CD14-positive monocyte (primary cell): ENCODE measurements around the gene ELF5. TPM values are rescaled to one million over a fixed set of nuclear protein-coding genes. Genes with fewer than 3 reads are reported as not detected.

Source experiments
- DNase-seq, 3 donors: peaks; one replicate each; pipeline ENCODE4 v3.0.0-alpha.2; 2011 to 2022
- H2AFZ ChIP-seq: 2 replicates; pipeline ENCODE4 v1.6.0; 2012; ENCODE audit warnings: mild to moderate bottlenecking, low read depth, low read length, inconsistent platforms; ENCODE audit not compliant: insufficient read depth, poor library complexity, severe bottlenecking
- H3K27ac ChIP-seq, 2 donors: 1 replicate in 1 of 2; 2 replicates in 1 of 2; pipeline ENCODE4 v1.5.1; 2012 to 2013; ENCODE audit warnings: low read length in 2 of 2, control low read depth in 1 of 2, inconsistent platforms in 1 of 2, low read depth in 1 of 2, mild to moderate bottlenecking in 1 of 2
- H3K27me3 ChIP-seq, 2 donors: one replicate each; pipeline versions ENCODE4 v1.6.0 to v1.6.1; 2011 to 2013; ENCODE audit warnings: low read length in 2 of 2; ENCODE audit not compliant: control insufficient read depth in 2 of 2, insufficient read depth in 2 of 2
- H3K36me3 ChIP-seq, 2 donors: replicated peaks in 1 of 2; 1 replicate in 1 of 2; 2 replicates in 1 of 2; pipeline versions ENCODE4 v1.5.1 to v1.6.1; 2012 to 2013; ENCODE audit warnings: low read length in 2 of 2, control low read depth in 1 of 2, inconsistent platforms in 1 of 2, mild to moderate bottlenecking in 1 of 2; ENCODE audit not compliant: insufficient read depth in 2 of 2, control insufficient read depth in 1 of 2
- H3K4me1 ChIP-seq, 2 donors: 1 replicate in 1 of 2; 2 replicates in 1 of 2; pipeline versions ENCODE4 v1.5.1 to v1.6.1; 2012 to 2013; ENCODE audit warnings: low read length in 2 of 2, control low read depth in 1 of 2, inconsistent platforms in 1 of 2, mild to moderate bottlenecking in 1 of 2, moderate library complexity in 1 of 2; ENCODE audit not compliant: insufficient read depth in 2 of 2, control insufficient read depth in 1 of 2
- H3K4me2 ChIP-seq: replicated peaks from 2 replicates; pipeline ENCODE3; 2012; ENCODE audit warnings: low read length, moderate library complexity, mild to moderate bottlenecking; ENCODE audit not compliant: poor library complexity, severe bottlenecking; ENCODE audit errors: extremely low read depth
- H3K4me3 ChIP-seq, 3 experiments: fragments of 200-600 bp in 1 of 3; sonication (generic) in 1 of 3; replicated peaks in 1 of 3; 1 replicate in 2 of 3; 2 replicates in 1 of 3; pipeline ENCODE4 v1.5.1; 2011 to 2013; ENCODE audit warnings: low read length in 3 of 3, mild to moderate bottlenecking in 3 of 3, control low read depth in 2 of 3, low read depth in 2 of 3, inconsistent platforms in 1 of 3, moderate library complexity in 1 of 3
- H3K79me2 ChIP-seq: 2 replicates; pipeline ENCODE4 v1.6.0; 2012; ENCODE audit warnings: mild to moderate bottlenecking, control low read depth, inconsistent platforms, low read length, moderate library complexity; ENCODE audit not compliant: insufficient read depth
- H3K9ac ChIP-seq: 2 replicates; pipeline ENCODE4 v1.6.0; 2017; ENCODE audit warnings: low read length, mild to moderate bottlenecking; ENCODE audit not compliant: insufficient read depth, poor library complexity, severe bottlenecking
- H3K9me3 ChIP-seq, 2 donors: replicated peaks in 1 of 2; 1 replicate in 1 of 2; 2 replicates in 1 of 2; pipeline versions ENCODE4 v1.5.1 to v1.6.1; 2012 to 2013; ENCODE audit warnings: low read length in 2 of 2, control low read depth in 1 of 2; ENCODE audit not compliant: control insufficient read depth in 1 of 2, insufficient read depth in 1 of 2
- H4K20me1 ChIP-seq: 2 replicates; pipeline ENCODE4 v1.6.0; 2012; ENCODE audit warnings: mild to moderate bottlenecking, low read length, control low read depth, moderate library complexity; ENCODE audit not compliant: insufficient read depth
- H3K27ac Mint-ChIP-seq, 7 donors: one replicate each; pipeline ENCODE4 v1.8.0; 2020; ENCODE audit warnings: mild to moderate bottlenecking in 7 of 7, mixed read lengths in 7 of 7, moderate library complexity in 6 of 7, inconsistent platforms in 2 of 7
- H3K27me3 Mint-ChIP-seq, 3 donors: one replicate each; pipeline ENCODE4 v1.8.0; 2021 to 2022; ENCODE audit warnings: low read depth in 3 of 3, mild to moderate bottlenecking in 3 of 3, mixed read lengths in 3 of 3, moderate library complexity in 3 of 3, inconsistent platforms in 1 of 3
- H3K36me3 Mint-ChIP-seq, 2 donors: one replicate each; pipeline ENCODE4 v1.8.0; 2020; ENCODE audit warnings: mixed read lengths in 2 of 2, inconsistent platforms in 1 of 2, mild to moderate bottlenecking in 1 of 2
- H3K4me1 Mint-ChIP-seq: one replicate; pipeline ENCODE4 v1.8.0; 2020; ENCODE audit warnings: mild to moderate bottlenecking, mixed read lengths
- H3K4me3 Mint-ChIP-seq, 2 donors: one replicate each; pipeline ENCODE4 v1.8.0; 2020; ENCODE audit warnings: mild to moderate bottlenecking in 2 of 2, mixed read lengths in 2 of 2, moderate library complexity in 1 of 2
- H3K9me3 Mint-ChIP-seq, 7 donors: one replicate each; pipeline ENCODE4 v1.8.0; 2020 to 2022; ENCODE audit warnings: mixed read lengths in 7 of 7, mild to moderate bottlenecking in 6 of 7, moderate library complexity in 6 of 7, inconsistent platforms in 2 of 7
- WGBS: methylation state at CpG from one replicate; pipeline ENCODE4 v1.1.5; 2013; ENCODE audit warnings: missing lambda C conversion rate; ENCODE audit not compliant: insufficient coverage; 5-methylcytosine and 5-hydroxymethylcytosine counted together
- intact Hi-C, 2 donors: fragments of 100-400 bp; cut with micrococcal nuclease; formaldehyde crosslinking; loops; one replicate each; pipeline versions ENCODE4 v1.15.0 to v1.15.1; 2023
- polyA plus RNA-seq, 3 donors: library from polyadenylated mRNA; depleted of rRNA in 1 of 3; unstranded in 2 of 3; stranded (reverse) in 1 of 3; fragments of 300-500 nt in 2 of 3; fragments of >200 nt in 1 of 3; fragmentation: Illumina TruSeq in 2 of 3; gene quantifications; 1 replicate in 2 of 3; 2 replicates in 1 of 3; pipeline ENCODE4 v1.2.3, GENCODE V29; 2012 to 2021
- TF ChIP-seq, protein P1 (sequence below): fragments of 200-600 bp; IDR thresholded peaks from one replicate; pipeline ENCODE4 v1.8.0; 2022; ENCODE audit warnings: antibody characterized with exemption, mild to moderate bottlenecking

ELF5 gene
- polyA plus RNA-seq, 3 donors = 0.27 TPM; not detected in 2

DNA sequence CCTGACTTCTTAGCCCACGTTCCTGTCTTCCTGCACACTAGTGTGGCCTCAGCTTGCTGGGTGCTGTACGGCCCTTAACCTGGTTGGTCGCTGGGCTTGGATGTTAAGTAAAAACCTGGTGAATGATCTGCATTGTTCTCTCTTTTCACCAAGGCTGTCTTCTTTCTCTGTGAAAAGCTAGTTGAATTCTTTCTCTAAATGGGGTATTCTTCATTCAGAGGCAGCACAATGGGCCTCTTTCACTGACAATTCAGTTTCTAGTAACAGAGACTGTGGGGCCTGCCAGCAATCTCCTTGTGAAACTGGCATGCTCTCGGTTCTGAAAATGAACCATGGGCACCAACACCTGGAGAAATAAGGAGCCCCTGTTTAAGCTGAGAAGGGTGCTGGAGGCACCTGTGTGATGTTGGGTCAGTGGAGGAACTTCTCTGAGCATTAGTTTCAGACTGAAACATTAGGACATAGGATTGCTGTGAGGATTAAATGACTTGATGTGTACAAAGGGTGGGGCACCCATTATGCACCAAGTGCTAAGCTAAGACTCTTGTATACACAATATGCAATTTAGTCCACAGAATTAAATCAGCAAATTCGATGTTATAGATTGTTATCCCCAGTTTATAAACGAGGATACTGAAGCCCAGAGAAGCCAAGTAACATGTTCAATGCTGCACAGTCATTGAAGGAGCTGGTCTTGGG lies 33.1 kb upstream of the ELF5 start:
- H3K9me3 ChIP-seq = no peaks in the 10 kb centered on the region
- H2AFZ ChIP-seq = no peak overlapping the region
- H3K27ac ChIP-seq = no peak overlapping the region
- no peak overlapping the region for H3K4me2 ChIP-seq
- 90% methylated on average over 3 of the region's 6 CpGs for WGBS
- no peak for DNase-seq
- no peaks in the 10 kb centered on the region for H3K36me3 ChIP-seq
- TF ChIP-seq, protein P1, sequence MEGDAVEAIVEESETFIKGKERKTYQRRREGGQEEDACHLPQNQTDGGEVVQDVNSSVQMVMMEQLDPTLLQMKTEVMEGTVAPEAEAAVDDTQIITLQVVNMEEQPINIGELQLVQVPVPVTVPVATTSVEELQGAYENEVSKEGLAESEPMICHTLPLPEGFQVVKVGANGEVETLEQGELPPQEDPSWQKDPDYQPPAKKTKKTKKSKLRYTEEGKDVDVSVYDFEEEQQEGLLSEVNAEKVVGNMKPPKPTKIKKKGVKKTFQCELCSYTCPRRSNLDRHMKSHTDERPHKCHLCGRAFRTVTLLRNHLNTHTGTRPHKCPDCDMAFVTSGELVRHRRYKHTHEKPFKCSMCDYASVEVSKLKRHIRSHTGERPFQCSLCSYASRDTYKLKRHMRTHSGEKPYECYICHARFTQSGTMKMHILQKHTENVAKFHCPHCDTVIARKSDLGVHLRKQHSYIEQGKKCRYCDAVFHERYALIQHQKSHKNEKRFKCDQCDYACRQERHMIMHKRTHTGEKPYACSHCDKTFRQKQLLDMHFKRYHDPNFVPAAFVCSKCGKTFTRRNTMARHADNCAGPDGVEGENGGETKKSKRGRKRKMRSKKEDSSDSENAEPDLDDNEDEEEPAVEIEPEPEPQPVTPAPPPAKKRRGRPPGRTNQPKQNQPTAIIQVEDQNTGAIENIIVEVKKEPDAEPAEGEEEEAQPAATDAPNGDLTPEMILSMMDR = no peak
- no peaks in the 10 kb centered on the region for H3K4me1 ChIP-seq
- intact Hi-C loops = no loop called here
- Mint-ChIP-seq H3K27ac (no peak overlapping the region), H3K4me3 (no peak overlapping the region), H3K36me3 (no peaks in the 10 kb centered on the region), H3K4me1 (no peaks in the 10 kb centered on the region), H3K9me3 (peaks cover 0 to 2% (median 0%) of the 10 kb centered on the region in 7 donors), H3K27me3 (peaks cover 6 to 20% (median 7%) of the 10 kb centered on the region in 3 donors)
- no peaks in the 10 kb centered on the region for H4K20me1 ChIP-seq
- H3K9ac ChIP-seq = no peak overlapping the region
- no peak overlapping the region for H3K4me3 ChIP-seq
- no peaks in the 10 kb centered on the region for H3K27me3 ChIP-seq
- H3K79me2 ChIP-seq = no peaks in the 10 kb centered on the region

GRCh38 chr11:34542089-34542488 lies 28.5 kb upstream of the ELF5 start:
- Histone ChIP-seq H3K4me1 (no peaks in the 10 kb centered on the region), H3K4me2 (no peak overlapping the region), H3K36me3 (no peaks in the 10 kb centered on the region), H4K20me1 (no peaks in the 10 kb centered on the region), H3K27ac (no peak overlapping the region), H2AFZ (no peak overlapping the region), H3K4me3 (no peak overlapping the region), H3K27me3 (peaks cover 13 to 15% of the 10 kb centered on the region in 2 donors), H3K9me3 (no peaks in the 10 kb centered on the region), H3K9ac (no peak overlapping the region), H3K79me2 (no peaks in the 10 kb centered on the region)
- peaks cover 8 to 30% (median 16%) of the 10 kb centered on the region in 3 donors for H3K27me3 Mint-ChIP-seq
- intact Hi-C loops = no loop called here
- DNase-seq = no peak
- peaks cover 0 to 2% (median 0%) of the 10 kb centered on the region in 7 donors for H3K9me3 Mint-ChIP-seq
- no peak overlapping the region for H3K27ac Mint-ChIP-seq
- TF ChIP-seq, protein P1 = no peak
- H3K4me3 Mint-ChIP-seq = no peak overlapping the region
- no peaks in the 10 kb centered on the region for H3K4me1 Mint-ChIP-seq
- H3K36me3 Mint-ChIP-seq = no peaks in the 10 kb centered on the region
